Prostate gland (tissue), 2 donors: Measurements from ENCODE around the gene TGFB1I1. TPM values are rescaled to one million over a fixed set of nuclear protein-coding genes. Genes with fewer than 3 reads are reported as not detected.
A peak's percentile ranks its signal among the peaks of the same experiment; 100 is the strongest.
"Not testable (repeated sequence)": the region's sequence is repeated elsewhere in the genome, so short reads cannot be mapped to it uniquely, and the experiment has no call there.

Source experiments
- DNase-seq: peaks from one replicate; pipeline ENCODE4 v3.0.0-alpha.2; 2019; ENCODE audit warnings: low spot score
- H3K27ac ChIP-seq, 2 donors: fragments of 200-600 bp; sonication (generic); 2 replicates each; pipeline ENCODE4 v1.5.1; 2017 to 2019
- H3K27me3 ChIP-seq: fragments of 200-600 bp; sonication (generic); replicated peaks from 2 replicates; pipeline ENCODE4 v1.5.1; 2019; ENCODE audit not compliant: insufficient read depth
- H3K36me3 ChIP-seq, 2 donors: fragments of 200-600 bp; sonication (generic); 1 replicate in 1 of 2; 2 replicates in 1 of 2; pipeline versions ENCODE4 v1.5.1 to v1.8.1; 2017 to 2019
- H3K4me1 ChIP-seq: fragments of 200-600 bp; sonication (generic); replicated peaks from 2 replicates; pipeline ENCODE4 v1.5.1; 2019
- H3K4me3 ChIP-seq, 2 donors: fragments of 200-600 bp; sonication (generic); 2 replicates each; pipeline ENCODE4 v1.5.1; 2017 to 2019
- H3K9me3 ChIP-seq: fragments of 200-600 bp; sonication (generic); 2 replicates; pipeline ENCODE4 v1.5.1; 2017
- CTCF ChIP-seq, 4 experiments: fragments of 200-600 bp in 2 of 4; fragments of 450-650 bp in 2 of 4; sonication (generic) in 2 of 4; IDR thresholded peaks; 1 replicate in 3 of 4; 2 replicates in 1 of 4; pipeline ENCODE4 v1.5.1; 2016 to 2019; ENCODE audit warnings: antibody characterized with exemption in 4 of 4, mild to moderate bottlenecking in 2 of 4, moderate library complexity in 2 of 4
- POLR2A ChIP-seq: fragments of 450-650 bp; IDR thresholded peaks from one replicate; pipeline ENCODE4 v1.6.1; 2016; ENCODE audit warnings: antibody characterized with exemption, mild to moderate bottlenecking
- POLR2AphosphoS5 ChIP-seq: sonication (generic); formaldehyde crosslinking; IDR thresholded peaks from one replicate; pipeline ENCODE4 v1.6.1; 2017; ENCODE audit warnings: antibody characterized with exemption
- WGBS: methylation state at CpG from one replicate; pipeline ENCODE4 v1.1.5; 2018; 5-methylcytosine and 5-hydroxymethylcytosine counted together
- intact Hi-C: fragments of 100-400 bp; cut with DNase I; formaldehyde crosslinking; loops from one replicate; pipeline ENCODE4 v1.14.2; 2022
- total RNA-seq, 2 donors: library from RNA; depleted of rRNA; stranded (reverse); fragments of >200 nt; gene quantifications; one replicate each; pipeline ENCODE4 v1.1.0, GENCODE V29; 2016

Gene TGFB1I1
- total RNA-seq, 2 donors from 2014 or later = 62.0 to 115 TPM

GRCh38 chr16:31440516-31441184 lies 31.3 kb upstream of the TGFB1I1 start:
- TF ChIP-seq POLR2AphosphoS5 (no peak), CTCF (IDR thresholded peaks at IDR 0.05) (no peak), POLR2A (no peak)
- intact Hi-C loops = no loop called here
- Histone ChIP-seq H3K4me3 (no peak overlapping the region), H3K36me3 (no peaks in the 10 kb centered on the region), H3K4me1 (no peaks in the 10 kb centered on the region), H3K27me3 (no peaks in the 10 kb centered on the region), H3K9me3 (no peaks in the 10 kb centered on the region), H3K27ac (no peak overlapping the region)
- 69% methylated on average over 4 of the region's 4 CpGs for WGBS
- no peak for DNase-seq

- no peaks in the 10 kb centered on the region for H3K9me3 ChIP-seq
- H3K27ac ChIP-seq = peak overlapping the region; percentile 86 to 90
- H3K4me1 ChIP-seq = no peaks in the 10 kb centered on the region
- intact Hi-C loops = loop anchor here (2.0 kb wide), 2 partner anchors 261 to 457 kb away; partner anchors contain the start of genes FUS and HSD3B7
- peak overlapping the region; percentile 62 to 73 for H3K4me3 ChIP-seq
- TF ChIP-seq CTCF (IDR thresholded peaks at IDR 0.05) = no peak
- no peak for TF ChIP-seq POLR2A
- WGBS = 57% methylated on average over 34 of the region's 34 CpGs
- H3K27me3 ChIP-seq = no peaks in the 10 kb centered on the region
- DNase-seq = no peak
- no peaks in the 10 kb centered on the region for H3K36me3 ChIP-seq
Measured at GRCh38 chr16:31441956-31442355, 30.0 kb upstream of the TGFB1I1 start.

GRCh38 chr16:31445931-31446330 lies 26.0 kb upstream of the TGFB1I1 start:
- H3K27me3 ChIP-seq, H3K36me3 ChIP-seq, H3K4me3 ChIP-seq, intact Hi-C loops, H3K9me3 ChIP-seq, DNase-seq, H3K27ac ChIP-seq, H3K4me1 ChIP-seq: not testable (repeated sequence)
- WGBS = 67% methylated on average over 6 of the region's 6 CpGs

- H3K4me1 ChIP-seq = peaks cover 10% of the 10 kb centered on the region
- 67% methylated on average over 5 of the region's 5 CpGs for WGBS
- intact Hi-C loops = no loop called here
- H3K9me3 ChIP-seq = no peaks in the 10 kb centered on the region
- H3K36me3 ChIP-seq = no peaks in the 10 kb centered on the region
- no peak for DNase-seq
- no peak overlapping the region for H3K27ac ChIP-seq
- no peaks in the 10 kb centered on the region for H3K27me3 ChIP-seq
- TF ChIP-seq POLR2A = no peak
- TF ChIP-seq POLR2AphosphoS5 = no peak
- no peak for TF ChIP-seq CTCF (IDR thresholded peaks at IDR 0.05)
- H3K4me3 ChIP-seq = no peak overlapping the region
Measured at GRCh38 chr16:31451201-31451600, 20.8 kb upstream of the TGFB1I1 start.

- peak overlapping the region; percentile 14 to 41 for H3K27ac ChIP-seq
- no peaks in the 10 kb centered on the region for H3K36me3 ChIP-seq
- 31% methylated on average over 11 of the region's 11 CpGs for WGBS
- peaks cover 14% of the 10 kb centered on the region for H3K4me1 ChIP-seq
- no peaks in the 10 kb centered on the region for H3K9me3 ChIP-seq
- DNase-seq = peak; percentile 65
- intact Hi-C loops = no loop called here
- TF ChIP-seq POLR2AphosphoS5 (peak; percentile 68), CTCF (IDR thresholded peaks at IDR 0.05) (peak; percentile 16 to 73 (median 34)), POLR2A (no peak)
- H3K4me3 ChIP-seq = no peak overlapping the region
- no peaks in the 10 kb centered on the region for H3K27me3 ChIP-seq
Measured at GRCh38 chr16:31451681-31452351, 20.1 kb upstream of the TGFB1I1 start.
